Endothelial cell of umbilical vein (primary cell): ENCODE data around the gene COQ8A.

ENCODE experiments used
- POLR2A ChIP-seq: IDR thresholded peaks from 2 replicates; pipeline ENCODE4 v1.6.1; 2012; ENCODE audit warnings: low read depth, mild to moderate bottlenecking, control low read depth, low read length
- TF ChIP-seq, protein P1 (sequence below), 2 donors: IDR thresholded peaks; 1 replicate in 1 of 2; 2 replicates in 1 of 2; pipeline ENCODE4 v1.5.1; 2011; ENCODE audit warnings: low read length in 2 of 2, mild to moderate bottlenecking in 2 of 2, moderate library complexity in 2 of 2, control low read depth in 1 of 2, inconsistent platforms in 1 of 2, low read depth in 1 of 2; ENCODE audit not compliant: insufficient read depth in 1 of 2; ENCODE audit errors: extremely low read depth in 1 of 2

DNA sequence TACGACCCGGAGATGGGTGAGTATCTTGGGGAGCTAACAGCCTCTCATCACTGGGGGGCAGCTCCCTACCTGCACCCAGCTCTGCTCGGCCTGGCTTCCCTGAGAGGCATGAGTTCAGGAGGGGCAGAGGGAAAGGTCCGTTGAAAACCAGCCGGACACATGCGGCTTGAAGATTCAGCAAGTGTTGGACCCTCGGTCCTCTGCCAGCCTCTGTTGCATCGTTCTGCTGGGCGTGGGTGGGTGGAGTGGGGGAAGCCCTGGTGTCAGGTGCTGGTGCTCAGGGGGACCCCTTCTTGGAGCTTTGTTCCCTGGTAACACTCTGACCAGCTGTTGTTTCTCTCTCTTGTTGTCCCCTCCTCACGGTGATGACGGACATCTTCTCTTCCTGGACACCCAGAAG is 48.7 kb upstream of the COQ8A start:
- TF ChIP-seq POLR2A = no peak
- TF ChIP-seq, protein P1, sequence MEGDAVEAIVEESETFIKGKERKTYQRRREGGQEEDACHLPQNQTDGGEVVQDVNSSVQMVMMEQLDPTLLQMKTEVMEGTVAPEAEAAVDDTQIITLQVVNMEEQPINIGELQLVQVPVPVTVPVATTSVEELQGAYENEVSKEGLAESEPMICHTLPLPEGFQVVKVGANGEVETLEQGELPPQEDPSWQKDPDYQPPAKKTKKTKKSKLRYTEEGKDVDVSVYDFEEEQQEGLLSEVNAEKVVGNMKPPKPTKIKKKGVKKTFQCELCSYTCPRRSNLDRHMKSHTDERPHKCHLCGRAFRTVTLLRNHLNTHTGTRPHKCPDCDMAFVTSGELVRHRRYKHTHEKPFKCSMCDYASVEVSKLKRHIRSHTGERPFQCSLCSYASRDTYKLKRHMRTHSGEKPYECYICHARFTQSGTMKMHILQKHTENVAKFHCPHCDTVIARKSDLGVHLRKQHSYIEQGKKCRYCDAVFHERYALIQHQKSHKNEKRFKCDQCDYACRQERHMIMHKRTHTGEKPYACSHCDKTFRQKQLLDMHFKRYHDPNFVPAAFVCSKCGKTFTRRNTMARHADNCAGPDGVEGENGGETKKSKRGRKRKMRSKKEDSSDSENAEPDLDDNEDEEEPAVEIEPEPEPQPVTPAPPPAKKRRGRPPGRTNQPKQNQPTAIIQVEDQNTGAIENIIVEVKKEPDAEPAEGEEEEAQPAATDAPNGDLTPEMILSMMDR (IDR thresholded peaks at IDR 0.05; ENCODE audit: extremely low read depth in 1 of 2, insufficient read depth in 1 of 2, low read depth in 1 of 2, low read length in 2 of 2) = no peak
